ENCODE measurements around the gene CCDC106.

CCDC106 gene

DNA sequence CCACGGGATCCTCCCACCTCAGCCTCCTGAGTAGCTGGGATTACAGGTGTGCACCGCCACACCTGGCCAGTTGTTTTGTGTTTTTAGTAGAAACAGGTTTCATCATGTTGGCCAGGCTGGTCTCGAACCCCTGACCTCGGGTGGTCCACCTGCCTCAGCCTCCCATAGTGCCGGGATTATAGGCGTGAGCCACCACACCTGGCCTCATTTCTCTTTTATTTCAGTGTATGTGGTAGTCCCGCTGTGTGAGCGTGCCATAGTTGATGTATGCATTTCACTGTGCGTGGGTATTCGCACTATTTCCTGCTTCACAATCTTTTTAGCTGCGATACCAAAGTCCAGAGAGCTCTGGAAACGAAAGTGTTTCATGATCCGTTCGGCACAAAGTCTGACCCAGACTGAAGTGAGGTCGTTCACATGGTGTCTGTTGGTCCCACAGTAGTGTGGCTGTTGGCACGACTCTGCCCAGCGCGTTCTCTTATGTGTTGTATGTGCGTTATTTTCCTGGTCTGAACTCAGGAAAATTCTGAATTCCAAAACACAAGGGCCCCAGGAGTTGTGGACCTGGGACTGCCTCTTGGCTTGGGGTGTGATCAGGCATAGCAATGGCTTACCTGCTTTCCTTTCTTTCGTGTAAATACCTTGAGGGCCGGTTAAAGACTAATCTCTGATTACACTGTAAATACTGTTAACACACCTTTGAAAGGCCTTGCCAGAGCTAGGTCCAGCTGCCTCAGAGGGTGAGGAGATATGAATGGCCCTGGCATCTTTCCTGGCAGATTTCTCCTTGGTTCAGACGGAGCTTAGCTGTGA is 35.6 kb downstream of the CCDC106 start:
- DNase-seq (ENCODE audit: low spot score): no peak

DNA sequence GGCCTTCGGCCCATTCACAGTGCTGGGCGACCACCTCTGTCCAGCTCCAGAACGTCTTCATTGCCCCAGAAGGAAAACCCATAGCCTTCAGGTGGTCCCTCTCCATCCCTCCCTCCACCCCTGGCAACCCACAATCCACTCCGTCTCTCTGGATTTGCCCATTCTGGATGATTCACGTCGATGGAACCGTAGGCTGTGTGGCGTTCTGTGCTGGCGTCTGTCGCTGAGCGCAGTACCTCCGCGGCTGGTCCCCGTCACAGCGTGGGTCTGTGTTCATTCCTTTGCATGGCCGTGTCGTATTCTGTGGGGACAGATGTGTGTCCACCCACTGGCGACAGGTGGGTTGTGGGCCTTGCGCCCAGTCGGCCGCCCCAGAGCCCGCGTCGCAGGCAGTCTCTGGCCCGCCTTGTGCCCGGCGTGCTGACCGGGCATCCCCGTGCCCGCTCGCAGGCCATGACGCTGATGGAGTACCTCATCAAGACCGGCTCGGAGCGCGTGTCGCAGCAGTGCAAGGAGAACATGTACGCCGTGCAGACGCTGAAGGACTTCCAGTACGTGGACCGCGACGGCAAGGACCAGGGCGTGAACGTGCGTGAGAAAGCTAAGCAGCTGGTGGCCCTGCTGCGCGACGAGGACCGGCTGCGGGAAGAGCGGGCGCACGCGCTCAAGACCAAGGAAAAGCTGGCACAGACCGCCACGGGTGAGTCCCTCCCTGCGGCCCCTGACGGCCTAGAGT is 37.1 kb downstream of the CCDC106 start:
- no peak for DNase-seq (ENCODE audit: low spot score)

DNA sequence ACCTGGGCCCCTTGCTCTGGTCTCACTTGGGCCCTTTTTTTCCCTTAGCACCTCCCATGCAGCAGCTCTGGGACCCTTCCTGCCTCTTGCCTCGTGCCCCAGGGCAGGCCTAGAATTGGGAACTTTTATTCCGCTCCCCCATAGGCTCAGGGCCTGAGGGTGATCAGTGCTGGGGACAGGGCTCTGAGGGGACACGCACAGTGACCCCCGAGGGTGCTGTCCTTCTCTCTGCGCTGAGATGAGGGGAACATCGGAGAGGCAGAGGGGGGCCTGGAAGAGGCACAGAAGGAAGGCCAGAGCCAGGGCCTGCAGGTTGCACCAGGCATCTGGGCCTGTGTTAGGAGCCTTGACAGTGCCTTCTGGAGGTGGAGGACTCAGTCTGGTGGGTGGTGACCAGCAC is 37.8 kb downstream of the CCDC106 start:
- no peak for DNase-seq (ENCODE audit: low spot score)

DNA sequence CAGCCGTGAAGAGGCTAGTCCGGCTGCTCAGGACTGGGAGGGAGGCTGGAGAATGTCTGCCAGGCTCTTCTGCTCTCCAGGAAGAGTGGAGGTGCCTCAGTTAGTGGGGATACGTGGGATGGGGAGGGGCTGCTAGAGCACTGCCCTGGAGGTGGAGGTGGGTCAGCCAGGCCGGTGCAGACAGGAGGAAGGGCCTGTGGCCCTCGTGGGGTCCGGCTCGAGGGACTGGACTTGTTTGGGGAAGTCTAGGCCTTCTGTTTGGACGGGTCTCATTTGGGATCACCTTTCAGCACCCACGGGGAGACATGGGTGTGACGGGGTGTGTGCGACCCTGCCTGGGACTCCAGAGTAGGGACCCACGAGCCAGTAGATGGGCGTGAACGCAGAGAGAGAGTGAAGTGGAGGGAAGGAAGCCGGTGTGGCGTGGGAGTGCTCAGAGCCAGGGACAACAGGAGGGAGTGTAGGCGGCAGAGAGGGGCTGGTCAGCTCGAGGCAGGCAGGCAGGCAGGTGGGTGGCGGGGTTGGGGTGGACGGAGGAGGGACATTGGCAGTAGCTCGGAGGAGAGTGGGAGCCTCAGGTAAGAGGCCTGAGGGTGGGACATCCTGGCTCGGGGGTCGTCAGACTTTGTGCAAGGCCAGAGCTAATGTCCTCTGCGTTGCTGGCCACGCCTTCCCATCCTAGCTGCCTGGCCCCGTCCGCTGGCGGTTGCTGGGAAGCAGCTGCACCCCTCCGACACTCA is 38.5 kb downstream of the CCDC106 start:
- no peak for DNase-seq (ENCODE audit: low spot score)

DNA sequence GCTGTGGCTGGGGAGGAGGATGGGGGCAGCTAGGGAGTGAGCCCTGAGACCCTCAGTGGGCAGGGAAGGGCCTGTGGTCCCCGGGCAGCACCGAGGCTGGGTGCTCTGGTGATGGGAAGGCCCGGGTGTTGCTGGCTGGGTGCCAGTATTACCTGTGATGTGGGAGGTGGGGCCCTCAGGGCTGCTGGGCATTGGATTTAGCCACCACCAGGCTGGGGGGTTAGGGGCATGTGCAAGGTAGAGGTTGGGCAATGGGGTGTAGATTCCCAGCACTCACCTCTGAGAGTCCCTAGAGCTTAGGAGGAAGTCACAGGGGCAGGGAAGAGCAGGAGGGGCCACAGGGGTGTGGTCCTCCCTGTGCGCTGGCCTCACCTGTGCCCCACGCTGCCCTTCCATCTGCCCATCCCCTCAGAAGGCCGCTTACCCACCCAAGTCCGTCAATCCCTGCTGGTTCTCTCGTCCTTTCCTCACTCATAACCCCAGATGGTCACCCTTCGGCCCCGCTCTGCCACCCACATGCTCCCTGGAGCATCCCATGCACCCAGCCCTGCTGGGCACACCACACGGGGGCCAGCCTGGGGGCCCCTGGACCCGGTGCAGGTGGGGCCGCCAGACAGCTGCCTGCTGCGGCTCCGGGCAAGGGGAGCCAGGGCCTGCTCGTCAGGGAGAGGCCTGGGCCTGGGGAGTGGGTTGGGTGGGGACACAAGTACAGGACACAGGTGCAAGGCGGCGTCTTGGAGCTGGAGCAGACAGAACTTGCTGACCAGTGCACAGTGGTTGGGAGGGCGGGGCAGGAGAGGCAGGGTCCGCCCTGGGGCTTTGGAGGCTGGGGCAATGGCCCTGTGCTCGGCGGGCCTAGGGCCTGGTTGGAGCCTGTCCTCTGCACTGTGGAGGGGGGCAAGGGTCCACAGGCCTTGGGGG is 39.5 kb downstream of the CCDC106 start:
- DNase-seq (ENCODE audit: low spot score): no peak

DNA sequence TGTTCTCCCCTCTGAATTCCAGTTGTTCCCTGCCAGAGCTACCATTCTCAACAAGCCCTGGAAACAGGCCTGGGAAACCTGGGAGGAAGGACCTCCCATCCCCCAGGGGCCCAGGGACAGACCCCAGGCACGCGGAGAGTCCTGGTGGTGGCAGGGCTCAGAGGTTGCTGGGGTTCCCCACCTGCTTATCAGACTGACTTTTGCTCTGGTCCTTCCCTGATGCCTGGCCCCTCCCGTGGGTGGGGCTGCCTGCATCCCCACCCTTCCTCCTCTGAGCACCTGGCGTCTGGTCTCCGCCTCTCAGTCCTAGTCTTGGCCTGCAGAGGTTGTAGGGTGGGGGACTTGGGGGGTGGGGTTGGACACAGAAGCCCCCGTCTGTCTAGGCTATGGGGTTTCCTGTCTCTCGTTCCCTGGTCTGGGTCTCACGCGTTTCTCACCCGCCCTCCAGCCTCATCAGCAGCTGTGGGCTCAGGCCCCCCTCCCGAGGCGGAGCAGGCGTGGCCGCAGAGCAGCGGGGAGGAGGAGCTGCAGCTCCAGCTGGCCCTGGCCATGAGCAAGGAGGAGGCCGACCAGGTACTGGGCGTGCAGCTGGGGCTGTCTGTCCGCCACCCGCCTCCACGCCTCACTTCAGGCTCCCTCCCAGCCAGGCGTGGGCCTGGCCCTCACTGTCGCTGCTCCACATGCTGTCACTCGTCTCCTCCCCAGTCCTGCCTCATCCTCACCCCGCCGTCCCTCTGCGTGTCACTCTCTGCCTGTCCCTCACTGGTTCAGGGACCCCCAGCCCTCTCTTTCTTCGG is 40.6 kb downstream of the CCDC106 start:
- DNase-seq (ENCODE audit: low spot score): no peak

DNA sequence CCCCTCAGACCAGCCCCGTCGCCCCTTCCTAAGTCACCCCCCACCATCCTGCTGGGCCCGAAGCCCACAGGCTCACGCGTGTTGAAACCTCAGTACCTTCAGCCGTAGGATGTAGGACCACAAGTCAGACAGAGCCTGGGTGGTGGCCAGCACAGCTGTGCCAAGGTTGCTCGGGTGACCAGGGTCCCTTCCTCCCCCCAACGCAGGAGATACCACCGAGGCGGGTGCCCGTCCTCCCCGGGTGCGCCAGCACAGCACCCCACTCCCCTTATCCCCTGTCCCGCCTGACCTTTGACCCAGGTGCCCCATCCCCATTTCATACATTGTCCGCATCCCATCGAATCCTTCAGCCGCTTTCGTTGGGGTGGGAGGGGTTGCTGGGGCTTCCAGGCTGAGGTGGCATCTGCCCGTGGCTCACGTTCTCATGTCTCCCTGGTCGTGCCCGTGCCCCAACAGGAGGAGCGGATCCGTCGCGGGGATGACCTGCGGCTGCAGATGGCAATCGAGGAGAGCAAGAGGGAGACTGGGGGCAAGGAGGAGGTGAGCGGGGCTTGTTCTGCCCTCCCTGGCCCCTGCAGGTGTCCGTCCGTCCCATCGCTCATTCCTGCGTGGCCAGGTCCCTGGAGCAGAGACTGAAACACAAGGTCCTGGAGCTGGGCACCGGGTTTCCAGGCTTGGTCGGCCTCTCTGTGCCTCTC is 41.5 kb downstream of the CCDC106 start:
- DNase-seq (ENCODE audit: low spot score): no peak

DNA sequence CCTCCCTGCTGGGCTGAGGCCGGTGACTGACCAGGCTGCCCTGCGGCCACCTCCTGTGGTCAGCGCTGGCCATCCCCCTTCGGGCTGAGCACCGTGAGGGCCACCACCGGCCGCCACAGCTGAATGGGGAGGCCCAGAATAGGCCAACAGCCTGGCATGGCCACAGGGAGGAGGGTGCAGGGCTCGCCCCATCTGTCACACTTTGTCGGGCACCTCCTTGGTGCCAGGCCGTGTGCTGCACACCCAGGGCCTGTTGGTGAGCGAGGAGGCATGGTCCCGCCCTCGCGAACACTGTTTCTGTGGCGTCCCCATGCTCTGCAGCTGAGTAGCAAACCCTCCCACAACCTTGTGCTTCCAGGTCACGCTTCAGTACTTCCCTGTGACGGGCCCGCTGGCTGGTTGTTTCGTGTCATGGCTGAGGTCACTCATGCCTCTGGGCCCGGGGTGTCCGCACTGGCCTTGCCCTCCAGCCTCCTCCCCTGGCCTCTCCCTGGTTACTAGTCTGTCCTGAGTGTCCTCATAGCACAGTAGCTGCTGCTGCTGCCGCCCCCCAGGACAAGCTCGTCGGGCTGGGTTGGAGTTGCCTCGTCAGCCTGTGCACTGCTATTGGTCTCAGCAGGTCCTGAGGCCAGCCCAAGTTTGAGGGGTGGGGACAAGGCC is 42.2 kb downstream of the CCDC106 start:
- no peak for DNase-seq (ENCODE audit: low spot score)

DNA sequence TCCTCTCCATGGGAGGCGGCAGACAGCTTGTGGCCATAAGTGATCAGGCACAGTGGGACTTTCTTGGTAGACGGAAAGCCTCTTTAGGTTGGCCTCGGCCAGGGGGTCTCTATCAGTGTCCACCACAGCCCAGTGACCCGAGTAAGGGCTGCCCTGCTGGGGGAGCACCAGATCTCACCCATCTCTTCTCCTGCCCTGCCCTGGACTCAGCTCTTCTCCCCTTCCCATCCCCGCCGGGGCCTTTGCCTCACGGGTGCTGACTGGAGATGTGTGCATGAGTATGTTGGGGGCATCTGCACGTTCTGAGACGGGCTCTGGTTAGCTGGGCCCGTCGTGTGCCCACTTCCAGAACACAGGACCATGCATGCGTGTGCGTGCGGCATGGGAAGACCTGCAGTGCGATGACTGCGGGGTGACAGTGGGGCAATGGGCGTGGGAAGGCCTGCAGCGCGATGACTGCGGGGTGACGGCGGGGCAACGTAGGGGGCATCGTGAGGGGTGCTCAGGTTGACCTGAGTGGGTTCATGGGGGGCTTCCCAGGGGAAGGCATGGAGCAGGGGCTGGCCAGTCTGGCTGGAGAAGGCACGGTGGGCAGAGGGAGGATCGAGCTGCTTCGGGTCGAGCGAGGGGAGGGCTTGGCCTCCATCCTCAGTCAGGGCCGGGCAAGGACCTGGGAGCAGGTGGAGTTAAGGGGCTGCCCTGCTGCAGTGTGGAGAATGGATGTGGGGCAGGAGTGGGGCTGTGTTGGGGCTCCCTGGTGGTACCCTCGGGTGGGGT is 42.9 kb downstream of the CCDC106 start:
- DNase-seq (ENCODE audit: low spot score): no peak

DNA sequence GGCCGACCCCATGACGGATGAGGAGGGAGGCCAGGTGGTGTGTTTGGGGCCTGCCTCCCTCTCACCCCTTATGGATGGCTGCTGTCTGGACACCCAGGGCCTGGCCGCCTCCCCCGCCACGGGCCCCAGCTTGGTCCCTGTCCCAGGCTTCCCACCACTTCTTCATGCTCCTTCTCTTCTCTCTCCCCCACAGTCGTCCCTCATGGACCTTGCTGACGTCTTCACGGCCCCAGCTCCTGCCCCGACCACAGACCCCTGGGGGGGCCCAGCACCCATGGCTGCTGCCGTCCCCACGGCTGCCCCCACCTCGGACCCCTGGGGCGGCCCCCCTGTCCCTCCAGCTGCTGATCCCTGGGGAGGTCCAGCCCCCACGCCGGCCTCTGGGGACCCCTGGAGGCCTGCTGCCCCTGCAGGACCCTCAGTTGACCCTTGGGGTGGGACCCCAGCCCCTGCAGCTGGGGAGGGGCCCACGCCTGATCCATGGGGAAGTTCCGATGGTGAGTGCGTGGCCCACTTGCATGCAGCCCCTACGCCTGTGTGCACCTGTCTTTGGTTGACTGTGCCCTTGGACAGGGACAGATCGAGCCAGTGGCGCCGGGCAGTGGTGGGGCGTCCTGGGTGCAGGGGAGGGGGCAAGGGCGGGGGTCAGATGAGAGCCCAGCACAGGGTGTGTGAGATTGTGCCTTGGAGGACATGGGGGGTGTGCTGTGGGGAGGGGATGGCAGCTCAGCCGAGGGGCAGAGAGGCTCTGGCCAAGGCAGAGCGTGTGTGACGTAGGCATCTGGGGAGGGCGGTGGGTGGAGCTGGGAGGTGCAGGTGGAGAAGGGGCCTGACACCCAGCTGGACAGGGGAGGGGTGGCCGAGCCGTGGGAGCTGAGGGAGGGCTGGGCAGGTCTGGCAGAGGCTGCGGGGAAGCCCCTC is 43.8 kb downstream of the CCDC106 start:
- DNase-seq (ENCODE audit: low spot score): no peak

DNA sequence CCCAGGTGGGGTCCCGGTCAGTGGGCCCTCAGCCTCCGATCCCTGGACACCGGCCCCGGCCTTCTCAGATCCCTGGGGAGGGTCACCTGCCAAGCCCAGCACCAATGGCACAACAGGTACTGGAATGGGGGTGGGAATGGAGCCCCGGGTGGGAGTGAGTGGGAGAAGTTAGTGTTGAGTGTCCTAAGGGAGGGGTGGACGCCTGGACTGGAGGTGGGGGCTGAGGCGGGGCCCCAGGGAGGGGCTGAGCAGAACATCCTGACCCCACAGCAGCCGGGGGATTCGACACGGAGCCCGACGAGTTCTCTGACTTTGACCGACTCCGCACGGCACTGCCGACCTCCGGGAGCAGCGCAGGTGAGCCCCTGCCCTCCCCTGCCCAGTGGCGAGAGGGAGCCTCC is 44.7 kb downstream of the CCDC106 start:
- DNase-seq (ENCODE audit: low spot score): no peak

DNA sequence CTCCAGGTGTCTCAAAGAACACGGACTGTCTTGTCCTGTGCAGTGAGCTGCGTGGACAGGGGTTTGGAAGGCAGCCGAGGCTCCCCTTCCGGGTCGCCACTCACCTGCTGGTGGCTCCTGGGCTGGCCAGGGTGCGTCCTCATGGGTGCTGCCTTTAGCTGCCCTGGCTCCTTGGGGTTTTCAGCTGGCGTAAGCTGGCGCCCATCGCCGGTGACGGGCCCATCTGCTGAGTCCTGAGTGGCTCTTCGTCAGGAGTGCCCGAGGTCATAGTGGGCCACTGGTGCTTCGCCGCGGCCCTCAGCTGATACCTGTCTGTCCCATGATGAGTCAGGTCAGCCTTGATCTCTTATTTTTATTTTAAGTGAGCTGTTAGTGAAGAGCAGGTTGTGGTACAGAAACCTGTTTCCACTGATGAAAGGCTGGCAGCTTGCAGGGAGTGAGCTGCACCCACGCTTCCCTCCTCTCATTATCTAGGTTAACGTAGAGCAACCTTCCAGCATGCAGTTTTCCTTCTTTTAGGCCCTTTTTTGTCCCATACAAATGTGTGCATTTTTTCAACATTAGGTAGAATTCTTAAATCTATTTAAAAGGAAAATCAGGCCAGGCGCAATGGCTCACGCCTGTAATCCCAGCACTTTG is 45.4 kb downstream of the CCDC106 start:
- DNase-seq (ENCODE audit: low spot score): no peak

DNA sequence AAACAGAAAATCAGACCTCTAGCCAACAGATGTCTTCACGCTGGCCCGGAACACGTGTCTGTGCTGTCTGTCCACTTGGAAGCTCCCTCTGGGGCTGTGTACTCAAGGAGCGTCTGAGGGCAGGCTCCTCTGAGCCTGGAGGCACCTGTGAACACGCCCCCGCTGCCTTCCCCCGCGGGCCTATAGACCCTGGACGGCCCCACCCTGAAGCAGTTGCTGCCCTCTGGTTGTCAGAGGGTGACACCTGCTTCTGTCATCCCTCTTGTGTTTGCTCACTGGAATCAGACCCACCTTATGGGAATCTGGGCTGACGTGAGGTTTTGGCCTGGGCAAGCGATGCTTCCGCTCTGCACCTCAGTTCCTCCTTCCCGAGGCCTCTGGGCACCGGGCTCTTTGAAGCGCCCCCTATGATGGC is 46.2 kb downstream of the CCDC106 start:
- no peak for DNase-seq (ENCODE audit: low spot score)

DNA sequence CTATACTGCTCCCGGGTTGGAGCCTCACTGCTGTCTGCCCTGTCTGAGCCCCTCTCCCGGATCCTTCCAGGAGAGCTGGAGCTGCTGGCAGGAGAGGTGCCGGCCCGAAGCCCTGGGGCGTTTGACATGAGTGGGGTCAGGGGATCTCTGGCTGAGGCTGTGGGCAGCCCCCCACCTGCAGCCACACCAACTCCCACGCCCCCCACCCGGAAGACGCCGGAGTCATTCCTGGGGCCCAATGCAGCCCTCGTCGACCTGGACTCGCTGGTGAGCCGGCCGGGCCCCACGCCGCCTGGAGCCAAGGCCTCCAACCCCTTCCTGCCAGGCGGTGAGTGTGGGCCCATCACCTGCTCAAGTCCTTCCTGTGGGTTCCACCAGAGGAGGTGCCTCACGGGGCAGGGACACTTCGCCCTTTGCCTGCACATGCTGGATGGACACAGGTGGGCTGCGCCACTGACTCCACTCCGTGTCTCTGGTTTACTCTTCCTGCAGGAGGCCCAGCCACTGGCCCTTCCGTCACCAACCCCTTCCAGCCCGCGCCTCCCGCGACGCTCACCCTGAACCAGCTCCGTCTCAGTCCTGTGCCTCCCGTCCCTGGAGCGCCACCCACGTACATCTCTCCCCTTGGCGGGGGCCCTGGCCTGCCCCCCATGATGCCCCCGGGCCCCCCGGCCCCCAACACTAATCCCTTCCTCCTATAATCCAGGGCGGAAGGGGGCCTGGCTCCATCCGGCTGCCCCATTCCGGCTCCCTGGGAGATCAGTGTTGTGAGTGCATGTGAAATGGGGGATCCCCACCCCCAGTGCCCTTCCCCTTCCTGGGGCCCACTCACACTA is 46.9 kb downstream of the CCDC106 start:
- no peak for DNase-seq (ENCODE audit: low spot score)

DNA sequence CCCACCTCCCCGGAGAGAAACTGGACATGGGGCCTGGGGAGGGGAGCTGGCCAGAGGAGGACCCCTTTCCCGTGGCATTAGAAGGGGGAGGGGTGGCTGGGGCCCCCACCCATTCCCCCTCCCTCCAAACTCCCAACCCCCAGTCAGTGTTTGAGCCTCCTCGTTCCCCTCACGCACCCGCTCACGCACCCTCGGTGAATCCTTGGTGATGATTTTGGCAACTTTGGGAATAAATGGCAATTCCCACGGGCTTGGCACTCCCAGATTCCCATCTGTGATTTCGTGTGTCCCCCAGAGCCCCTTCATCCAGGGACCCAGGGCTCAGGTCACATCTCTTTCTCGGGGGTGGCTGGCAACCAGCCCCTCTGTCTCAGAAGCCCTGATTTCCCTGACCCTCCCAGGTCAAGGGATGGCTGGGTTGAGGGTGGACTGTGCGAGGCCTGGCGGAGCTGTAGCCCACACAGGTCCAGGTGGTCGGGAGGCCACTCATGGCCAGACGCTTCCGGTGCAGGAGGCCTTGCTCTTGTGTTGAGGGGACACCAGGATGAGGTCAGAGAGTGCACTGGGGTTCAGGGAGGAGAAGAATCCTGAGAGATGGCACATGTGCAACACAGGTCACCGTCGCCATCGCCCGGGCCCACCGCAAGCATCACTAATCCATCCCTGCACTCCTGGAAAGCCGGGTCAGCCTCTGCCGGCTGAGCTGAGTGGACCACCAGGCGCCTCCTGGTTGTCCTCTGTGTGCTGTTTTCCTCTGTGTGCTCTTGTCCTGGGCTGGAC is 47.7 kb downstream of the CCDC106 start:
- no peak for DNase-seq (ENCODE audit: low spot score)
